ENCODE data around the gene S1PR3.

S1PR3 gene

DNA sequence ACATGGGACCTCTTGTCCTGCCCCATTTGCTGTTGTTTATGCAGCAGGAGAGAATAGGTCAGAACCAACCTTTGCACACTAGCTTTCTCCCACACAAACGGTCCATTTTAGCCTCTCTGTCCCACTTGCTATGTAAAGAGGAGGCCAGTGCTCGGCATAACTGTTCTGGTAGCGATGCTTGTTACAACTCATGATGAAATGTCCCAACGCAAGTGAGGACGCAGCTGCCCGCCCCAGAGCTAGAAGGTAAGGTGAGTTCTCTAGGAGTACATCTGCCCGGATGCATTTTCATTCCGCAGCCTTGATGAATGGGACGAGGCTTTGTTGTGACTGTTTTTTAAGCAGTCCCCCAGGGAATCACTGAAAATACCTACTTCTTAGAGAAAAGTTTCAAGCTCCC lies 14.1 kb downstream of the S1PR3 start:
- no peaks in the 10 kb centered on the region for H3K27me3 ChIP-seq (ENCODE audit: control insufficient read depth, insufficient read depth, low read length)
- no peaks in the 10 kb centered on the region for H3K36me3 ChIP-seq (ENCODE audit: control insufficient read depth, low read depth, low read length)
- H3K9ac ChIP-seq (ENCODE audit: low read length): no peak overlapping the region
- H3K9me3 ChIP-seq (ENCODE audit: control insufficient read depth, low read depth, low read length): no peaks in the 10 kb centered on the region
- peaks cover 17% of the 10 kb centered on the region for H3K4me1 ChIP-seq (ENCODE audit: control insufficient read depth, low read depth, low read length)
- H3K27ac ChIP-seq (ENCODE audit: low read length): no peak overlapping the region
- H3K4me3 ChIP-seq (ENCODE audit: low read length): no peak overlapping the region

DNA sequence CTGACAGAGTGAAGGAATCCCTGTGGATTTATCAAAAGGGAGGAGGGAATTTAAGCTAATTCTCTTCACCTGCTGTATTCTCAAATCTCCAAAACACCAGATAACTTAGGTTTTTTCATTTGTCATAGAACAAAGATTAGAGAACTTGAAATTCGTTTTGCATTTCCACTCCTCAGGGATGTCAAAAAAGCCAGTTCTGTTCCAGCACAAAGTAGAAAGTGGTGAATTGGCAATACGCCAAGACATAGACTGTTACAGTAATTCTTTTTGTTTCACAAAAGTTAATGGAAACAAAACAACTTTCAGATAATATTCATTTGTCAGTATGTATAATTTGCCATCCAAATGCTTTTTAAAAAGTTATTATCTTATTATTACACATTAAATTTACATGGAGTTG lies 15.0 kb downstream of the S1PR3 start:
- Histone ChIP-seq H3K9ac (ENCODE audit: low read length) (no peak overlapping the region), H3K27ac (ENCODE audit: low read length) (no peak overlapping the region), H3K4me1 (ENCODE audit: control insufficient read depth, low read depth, low read length) (peaks cover 12% of the 10 kb centered on the region), H3K9me3 (ENCODE audit: control insufficient read depth, low read depth, low read length) (no peaks in the 10 kb centered on the region), H3K4me3 (ENCODE audit: low read length) (no peak overlapping the region), H3K36me3 (ENCODE audit: control insufficient read depth, low read depth, low read length) (no peaks in the 10 kb centered on the region), H3K27me3 (ENCODE audit: control insufficient read depth, insufficient read depth, low read length) (no peaks in the 10 kb centered on the region)

DNA sequence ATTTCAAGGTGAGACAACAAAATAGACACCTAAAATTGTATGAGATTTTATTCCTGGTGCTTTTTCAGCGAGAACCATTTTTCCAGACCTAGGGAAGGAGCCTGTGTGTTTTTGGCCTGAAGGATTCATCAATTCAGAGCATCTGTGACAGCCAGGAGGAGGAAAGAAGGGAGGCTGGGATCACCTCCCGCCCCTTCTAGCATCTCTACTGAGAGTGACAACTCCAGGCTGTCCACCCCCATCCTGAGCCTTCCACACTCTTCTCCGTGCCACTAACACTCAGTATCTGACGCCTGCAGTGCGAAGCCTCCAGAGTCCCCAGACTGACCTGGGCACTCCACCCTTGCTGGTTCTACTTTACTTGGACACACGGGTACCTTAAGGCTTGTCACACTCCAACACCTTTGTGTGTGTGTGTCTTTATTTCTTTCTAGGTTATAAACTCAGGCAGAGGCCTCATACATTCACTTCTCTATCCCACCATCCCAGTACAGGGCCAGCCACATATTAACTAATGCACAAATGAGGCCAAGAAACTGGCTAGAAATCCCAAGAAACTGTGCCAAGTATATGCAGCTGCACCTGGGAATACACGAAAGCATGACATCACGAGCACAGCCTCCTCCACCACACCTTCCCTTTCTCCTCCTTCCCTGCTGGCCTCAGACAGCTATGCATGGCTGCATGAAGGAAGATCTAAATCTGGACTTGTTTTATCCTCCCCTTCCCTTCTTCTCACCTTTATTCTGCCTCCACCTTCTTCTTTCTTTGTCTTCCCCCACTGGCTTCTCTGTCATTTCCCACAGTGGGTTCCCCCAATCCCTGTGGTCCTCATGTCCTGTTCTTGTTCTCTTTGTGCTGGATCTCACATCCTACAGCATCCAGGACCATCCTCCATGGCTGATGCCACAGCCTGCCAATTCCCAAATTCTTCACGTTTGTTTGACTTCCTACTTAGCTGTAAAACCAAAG lies 16.0 kb downstream of the S1PR3 start:
- H3K9me3 ChIP-seq (ENCODE audit: control insufficient read depth, low read depth, low read length): no peaks in the 10 kb centered on the region
- H3K27ac ChIP-seq (ENCODE audit: low read length): no peak overlapping the region
- H3K36me3 ChIP-seq (ENCODE audit: control insufficient read depth, low read depth, low read length): no peaks in the 10 kb centered on the region
- H3K27me3 ChIP-seq (ENCODE audit: control insufficient read depth, insufficient read depth, low read length): no peaks in the 10 kb centered on the region
- no peak overlapping the region for H3K4me3 ChIP-seq (ENCODE audit: low read length)
- peaks cover 16% of the 10 kb centered on the region for H3K4me1 ChIP-seq (ENCODE audit: control insufficient read depth, low read depth, low read length)
- no peak overlapping the region for H3K9ac ChIP-seq (ENCODE audit: low read length)

DNA sequence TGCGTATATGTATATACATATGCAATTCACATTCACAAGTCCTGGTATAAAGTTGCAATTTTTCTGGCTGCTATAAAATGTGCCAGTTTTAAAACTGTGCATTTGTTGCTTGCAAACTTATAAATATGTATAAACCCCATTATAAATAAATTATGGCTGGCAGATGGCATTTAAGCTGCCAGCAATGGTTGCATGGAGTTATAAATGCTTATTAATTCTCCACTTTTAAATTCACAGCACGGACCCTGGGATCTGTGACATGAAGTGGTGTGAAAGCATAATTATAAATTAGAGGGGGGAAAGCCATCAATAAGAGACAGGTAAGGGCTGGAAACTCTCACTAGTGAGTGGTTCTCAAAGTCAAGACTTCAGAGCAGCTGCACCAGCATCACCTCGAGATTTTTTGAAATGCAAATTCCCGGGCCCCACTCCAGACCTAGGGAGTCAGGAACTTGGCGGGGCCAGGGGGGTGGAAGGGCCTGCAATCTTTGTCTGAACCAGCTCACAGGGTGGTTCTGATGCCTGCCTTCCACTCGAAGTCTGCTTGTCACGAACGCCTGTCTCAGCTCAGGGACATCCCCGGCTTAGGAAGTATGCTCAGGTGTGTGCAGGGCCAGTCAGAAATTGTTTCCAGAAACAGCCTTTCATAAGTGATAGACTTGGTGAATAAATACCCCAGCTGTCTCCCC lies 16.9 kb downstream of the S1PR3 start:
- Histone ChIP-seq H3K4me3 (ENCODE audit: low read length) (no peak overlapping the region), H3K36me3 (ENCODE audit: control insufficient read depth, low read depth, low read length) (no peaks in the 10 kb centered on the region), H3K27ac (ENCODE audit: low read length) (no peak overlapping the region), H3K4me1 (ENCODE audit: control insufficient read depth, low read depth, low read length) (peaks cover 19% of the 10 kb centered on the region), H3K9me3 (ENCODE audit: control insufficient read depth, low read depth, low read length) (no peaks in the 10 kb centered on the region), H3K9ac (ENCODE audit: low read length) (no peak overlapping the region), H3K27me3 (ENCODE audit: control insufficient read depth, insufficient read depth, low read length) (no peaks in the 10 kb centered on the region)

DNA sequence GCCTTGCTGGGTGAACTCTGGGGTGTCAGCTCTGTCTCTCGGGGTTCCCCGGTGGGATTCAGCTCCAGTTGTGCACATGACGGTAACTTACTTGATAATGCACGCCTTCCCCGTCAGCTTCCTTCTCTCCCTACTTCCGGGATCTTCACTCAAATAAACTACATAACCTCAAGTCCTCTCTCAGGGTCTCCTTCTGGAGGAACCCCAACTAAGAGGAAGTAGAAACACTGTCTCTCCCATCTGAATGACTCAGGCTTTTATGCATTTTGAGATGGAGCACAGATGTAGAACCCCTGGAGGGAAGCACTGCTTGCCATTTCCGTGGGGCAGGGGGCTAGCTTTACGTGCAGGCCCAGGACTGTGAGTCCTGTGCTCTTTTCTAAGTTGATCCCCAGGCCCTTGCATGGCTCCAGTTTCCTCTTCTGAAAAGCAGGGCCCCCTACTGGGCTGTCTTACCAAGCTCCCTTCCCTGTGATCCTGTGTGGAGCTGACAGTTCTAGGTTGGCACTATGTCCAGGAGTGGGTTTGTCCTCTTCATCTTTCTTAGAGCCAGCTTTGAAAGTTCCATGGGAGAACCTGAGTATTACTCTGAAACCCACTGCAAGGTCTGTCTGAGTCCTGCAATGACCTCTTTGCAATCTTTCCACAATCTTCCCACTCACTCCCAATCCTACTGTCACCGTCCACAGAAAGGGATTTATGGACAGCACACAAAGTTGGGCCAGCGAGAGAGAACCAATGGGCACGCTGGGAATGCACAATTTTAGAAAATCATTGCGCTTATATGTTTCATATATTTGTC lies 17.7 kb downstream of the S1PR3 start:
- Histone ChIP-seq H3K36me3 (ENCODE audit: control insufficient read depth, low read depth, low read length) (no peaks in the 10 kb centered on the region), H3K9me3 (ENCODE audit: control insufficient read depth, low read depth, low read length) (no peaks in the 10 kb centered on the region), H3K4me1 (ENCODE audit: control insufficient read depth, low read depth, low read length) (peaks cover 19% of the 10 kb centered on the region), H3K4me3 (ENCODE audit: low read length) (no peak overlapping the region), H3K27ac (ENCODE audit: low read length) (no peak overlapping the region), H3K9ac (ENCODE audit: low read length) (no peak overlapping the region), H3K27me3 (ENCODE audit: control insufficient read depth, insufficient read depth, low read length) (no peaks in the 10 kb centered on the region)

DNA sequence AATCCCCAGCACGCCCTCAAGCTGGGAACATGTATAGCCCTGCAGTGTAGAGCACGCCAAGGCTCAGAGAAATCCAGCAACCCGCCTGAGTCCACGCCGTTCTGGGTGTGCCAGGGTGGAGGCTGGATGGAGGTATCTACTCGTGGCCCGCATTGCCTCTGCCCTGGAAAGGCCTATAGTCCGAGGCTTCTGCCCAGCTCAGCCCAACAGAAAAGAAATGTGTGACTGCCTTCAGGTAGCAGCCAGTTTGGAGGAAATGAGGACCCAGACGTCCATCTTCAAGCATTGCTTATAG lies 18.2 kb downstream of the S1PR3 start:
- Histone ChIP-seq H3K9me3 (ENCODE audit: control insufficient read depth, low read depth, low read length) (no peaks in the 10 kb centered on the region), H3K36me3 (ENCODE audit: control insufficient read depth, low read depth, low read length) (no peaks in the 10 kb centered on the region), H3K9ac (ENCODE audit: low read length) (no peak overlapping the region), H3K4me3 (ENCODE audit: low read length) (no peak overlapping the region), H3K4me1 (ENCODE audit: control insufficient read depth, low read depth, low read length) (peaks cover 19% of the 10 kb centered on the region), H3K27me3 (ENCODE audit: control insufficient read depth, insufficient read depth, low read length) (no peaks in the 10 kb centered on the region), H3K27ac (ENCODE audit: low read length) (no peak overlapping the region)

DNA sequence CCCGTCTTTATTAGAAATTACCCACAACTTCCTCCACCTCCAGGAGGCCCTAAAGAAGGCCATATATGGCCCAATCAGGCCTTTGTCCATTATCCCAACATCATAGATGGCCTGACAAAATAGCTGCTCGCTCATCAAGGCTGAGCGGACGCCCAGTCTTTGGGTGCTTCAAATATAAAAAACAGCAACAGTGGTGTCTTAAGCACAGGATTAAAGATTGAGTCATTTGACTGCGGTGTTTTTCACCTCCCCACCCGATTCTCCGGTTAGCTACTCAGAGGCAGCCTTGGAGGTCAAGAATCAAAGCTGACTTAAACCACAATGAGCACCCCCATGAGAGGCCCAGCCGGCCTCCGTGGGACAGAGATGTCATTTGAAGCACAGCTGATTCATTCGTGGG lies 18.8 kb downstream of the S1PR3 start:
- Histone ChIP-seq H3K27ac (ENCODE audit: low read length) (no peak overlapping the region), H3K9ac (ENCODE audit: low read length) (no peak overlapping the region), H3K4me3 (ENCODE audit: low read length) (no peak overlapping the region), H3K27me3 (ENCODE audit: control insufficient read depth, insufficient read depth, low read length) (no peaks in the 10 kb centered on the region), H3K36me3 (ENCODE audit: control insufficient read depth, low read depth, low read length) (no peaks in the 10 kb centered on the region), H3K9me3 (ENCODE audit: control insufficient read depth, low read depth, low read length) (no peaks in the 10 kb centered on the region), H3K4me1 (ENCODE audit: control insufficient read depth, low read depth, low read length) (peaks cover 19% of the 10 kb centered on the region)

DNA sequence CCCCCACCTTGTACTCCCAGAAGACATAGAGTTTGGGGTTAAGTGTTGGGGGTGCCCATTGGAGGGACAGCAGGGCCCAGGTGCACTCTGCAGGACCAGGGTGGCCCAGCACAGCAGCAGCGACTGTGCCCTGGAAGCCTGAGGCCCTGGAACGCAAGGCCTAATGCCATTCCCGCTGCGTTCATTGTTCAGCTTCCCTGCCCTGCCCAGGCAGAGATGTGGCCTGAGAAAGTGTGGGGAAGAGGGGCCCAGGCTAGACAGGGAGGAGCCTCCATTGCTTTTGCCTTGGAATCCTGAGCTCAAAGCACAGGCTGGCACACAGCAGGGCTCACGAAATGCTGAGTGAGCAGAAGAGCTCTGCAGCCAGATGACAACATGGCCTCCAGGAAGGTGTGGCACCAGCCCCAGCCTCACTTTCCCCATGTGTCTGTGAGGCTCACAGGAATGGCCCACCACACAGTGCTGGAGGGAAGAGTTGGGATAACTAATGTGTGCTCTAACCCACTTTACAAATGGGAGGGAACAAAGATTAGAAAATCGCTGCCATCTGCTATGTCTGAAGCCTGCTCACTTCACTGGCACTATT lies 19.4 kb downstream of the S1PR3 start:
- Histone ChIP-seq H3K27ac (ENCODE audit: low read length) (no peak overlapping the region), H3K36me3 (ENCODE audit: control insufficient read depth, low read depth, low read length) (no peaks in the 10 kb centered on the region), H3K4me3 (ENCODE audit: low read length) (no peak overlapping the region), H3K4me1 (ENCODE audit: control insufficient read depth, low read depth, low read length) (peaks cover 19% of the 10 kb centered on the region), H3K9me3 (ENCODE audit: control insufficient read depth, low read depth, low read length) (no peaks in the 10 kb centered on the region), H3K9ac (ENCODE audit: low read length) (no peak overlapping the region), H3K27me3 (ENCODE audit: control insufficient read depth, insufficient read depth, low read length) (no peaks in the 10 kb centered on the region)

DNA sequence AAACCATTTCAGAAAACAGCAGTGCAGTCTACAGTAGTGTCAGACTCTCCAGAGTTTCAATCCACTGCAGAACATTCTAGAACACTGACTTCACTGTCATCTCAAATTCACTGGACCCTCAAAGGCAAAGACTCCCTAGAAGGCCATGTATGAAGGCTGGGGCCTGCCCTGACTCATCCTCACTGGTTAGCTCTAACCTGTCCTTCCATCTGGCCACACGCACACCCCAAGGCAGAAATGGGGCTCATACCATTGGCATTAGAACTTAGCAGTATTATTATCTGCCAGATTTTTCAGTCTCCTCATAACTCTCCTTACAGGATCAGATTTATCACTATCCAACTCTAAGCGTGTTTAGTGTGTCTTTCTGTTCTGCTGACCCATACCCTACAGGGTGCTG lies 20.4 kb downstream of the S1PR3 start:
- H3K4me1 ChIP-seq (ENCODE audit: control insufficient read depth, low read depth, low read length): peaks cover 19% of the 10 kb centered on the region
- no peaks in the 10 kb centered on the region for H3K9me3 ChIP-seq (ENCODE audit: control insufficient read depth, low read depth, low read length)
- no peaks in the 10 kb centered on the region for H3K36me3 ChIP-seq (ENCODE audit: control insufficient read depth, low read depth, low read length)
- H3K9ac ChIP-seq (ENCODE audit: low read length): no peak overlapping the region
- H3K4me3 ChIP-seq (ENCODE audit: low read length): no peak overlapping the region
- no peak overlapping the region for H3K27ac ChIP-seq (ENCODE audit: low read length)
- no peaks in the 10 kb centered on the region for H3K27me3 ChIP-seq (ENCODE audit: control insufficient read depth, insufficient read depth, low read length)

DNA sequence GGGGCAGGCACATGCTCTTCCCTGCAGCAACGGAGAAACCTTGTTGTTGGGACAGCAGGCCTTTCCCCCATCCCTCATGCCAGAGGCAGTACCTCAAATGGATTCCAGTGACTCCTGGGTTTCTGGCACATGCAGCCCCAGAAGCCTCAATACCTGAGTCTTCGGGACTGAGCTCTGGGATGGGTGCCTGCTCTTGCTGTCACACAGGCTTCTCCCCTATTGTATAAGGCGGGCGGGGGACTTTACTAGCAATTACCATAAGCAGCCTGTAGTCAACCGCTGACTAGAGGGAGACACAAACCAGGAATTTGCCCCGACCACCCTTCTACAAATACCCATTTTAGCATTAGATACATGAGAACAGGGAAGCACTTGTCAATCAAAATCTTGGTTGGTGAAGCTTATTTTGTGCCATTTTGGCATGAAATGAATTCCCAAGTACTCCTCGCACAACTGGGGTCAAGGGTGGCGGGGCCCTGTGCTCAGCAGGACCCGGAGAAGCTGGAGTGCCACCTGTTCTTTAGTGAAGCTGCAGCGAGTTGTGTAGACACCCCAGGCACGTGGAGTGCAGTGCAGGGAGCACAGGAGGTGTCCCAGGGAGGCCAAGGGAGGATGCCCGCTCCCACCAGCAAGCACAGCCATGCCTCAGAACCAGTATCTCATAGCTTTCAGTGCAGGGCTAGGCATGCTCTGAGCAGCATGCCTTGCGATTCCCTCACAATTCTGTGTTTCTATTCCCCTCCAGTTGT lies 21.2 kb downstream of the S1PR3 start:
- Histone ChIP-seq H3K9me3 (ENCODE audit: control insufficient read depth, low read depth, low read length) (no peaks in the 10 kb centered on the region), H3K27ac (ENCODE audit: low read length) (no peak overlapping the region), H3K27me3 (ENCODE audit: control insufficient read depth, insufficient read depth, low read length) (no peaks in the 10 kb centered on the region), H3K4me3 (ENCODE audit: low read length) (no peak overlapping the region), H3K4me1 (ENCODE audit: control insufficient read depth, low read depth, low read length) (peaks cover 19% of the 10 kb centered on the region), H3K36me3 (ENCODE audit: control insufficient read depth, low read depth, low read length) (no peaks in the 10 kb centered on the region), H3K9ac (ENCODE audit: low read length) (no peak overlapping the region)

DNA sequence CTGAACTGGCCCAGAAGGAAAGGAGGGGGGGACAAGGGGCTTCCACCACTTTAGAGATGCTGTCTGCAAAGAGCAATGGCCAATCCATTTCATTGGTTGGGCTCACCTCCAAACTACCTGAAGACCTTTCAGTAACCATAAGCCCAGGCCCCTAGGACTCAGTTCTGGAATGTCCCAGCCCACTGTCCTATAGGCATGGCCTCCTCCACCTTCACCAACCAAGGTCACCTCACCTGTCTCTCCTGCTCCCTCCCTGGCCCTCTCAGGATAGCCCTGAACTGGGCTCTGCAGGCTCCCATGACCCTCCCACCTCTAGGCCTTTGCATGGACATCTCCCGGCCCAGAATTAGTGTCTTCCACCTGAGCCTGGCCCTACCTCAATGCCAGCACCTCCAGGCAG lies 22.4 kb downstream of the S1PR3 start:
- Histone ChIP-seq H3K4me1 (ENCODE audit: control insufficient read depth, low read depth, low read length) (peaks cover 10% of the 10 kb centered on the region), H3K9me3 (ENCODE audit: control insufficient read depth, low read depth, low read length) (no peaks in the 10 kb centered on the region), H3K27ac (ENCODE audit: low read length) (no peak overlapping the region), H3K36me3 (ENCODE audit: control insufficient read depth, low read depth, low read length) (no peaks in the 10 kb centered on the region), H3K27me3 (ENCODE audit: control insufficient read depth, insufficient read depth, low read length) (no peaks in the 10 kb centered on the region), H3K4me3 (ENCODE audit: low read length) (no peak overlapping the region), H3K9ac (ENCODE audit: low read length) (no peak overlapping the region)
